ENCODE measurements around the gene TCF7L1.
"Not testable (repeated sequence)": the region's sequence is repeated elsewhere in the genome, so short reads cannot be mapped to it uniquely, and the experiment has no call there.

TCF7L1 gene

GRCh38 chr2:85327822-85328617, 194.8 kb downstream of the TCF7L1 start, which contains the start of gene TGOLN2:
TSS of gene TGOLN2 (minus strand) at chr2:85327989. CDS start at chr2:85327962, 27 bp downstream.
- peak; percentile 91 for DNase-seq

GRCh38 chr2:85329181-85329651, 196.0 kb downstream of the TCF7L1 start:
- no peak for DNase-seq

- DNase-seq: not testable (repeated sequence)
Observed at GRCh38 chr2:85329701-85330100, 196.5 kb downstream of the TCF7L1 start.

GRCh38 chr2:85330839-85331636, 197.8 kb downstream of the TCF7L1 start:
- DNase-seq: no peak

- not testable (repeated sequence) for DNase-seq
Observed at GRCh38 chr2:85333877-85334276, 200.7 kb downstream of the TCF7L1 start.

- DNase-seq: no peak
Observed at GRCh38 chr2:85334928-85335327, 201.7 kb downstream of the TCF7L1 start.

- no peak for DNase-seq
Observed at GRCh38 chr2:85340034-85340892, 207.1 kb downstream of the TCF7L1 start.

- DNase-seq: no peak
Observed at GRCh38 chr2:85341269-85342029, 208.3 kb downstream of the TCF7L1 start.

- DNase-seq: no peak
Observed at GRCh38 chr2:85342156-85342555, 209.0 kb downstream of the TCF7L1 start.

GRCh38 chr2:85343207-85343895, 210.2 kb downstream of the TCF7L1 start:
- not testable (repeated sequence) for DNase-seq

GRCh38 chr2:85344356-85344954, 211.3 kb downstream of the TCF7L1 start:
- no peak for DNase-seq

- DNase-seq: no peak
Observed at GRCh38 chr2:85347599-85347998, 214.4 kb downstream of the TCF7L1 start.

GRCh38 chr2:85353876-85354285, 220.7 kb downstream of the TCF7L1 start:
- DNase-seq: no peak

- DNase-seq: peak; percentile 87
Observed at GRCh38 chr2:85354286-85355072, 221.3 kb downstream of the TCF7L1 start, which contains the start of the genes ELMOD3 and RETSAT. TSS of gene ELMOD3 (plus strand) at chr2:85354769. CDS start at chr2:85357199, 2,430 bp downstream. TSS of gene RETSAT (minus strand) at chr2:85354528. CDS start at chr2:85354507, 21 bp downstream.

GRCh38 chr2:85355073-85355410, 221.8 kb downstream of the TCF7L1 start:
- DNase-seq: no peak

GRCh38 chr2:85355521-85355920, 222.3 kb downstream of the TCF7L1 start:
- DNase-seq: no peak

GRCh38 chr2:85356186-85356585, 223.0 kb downstream of the TCF7L1 start:
- DNase-seq: no peak

GRCh38 chr2:85357736-85358135, 224.5 kb downstream of the TCF7L1 start:
- no peak for DNase-seq
